Liver (tissue), 9 donors: ENCODE results near the gene CCDC179. TPM values are rescaled to one million over a fixed set of nuclear protein-coding genes. Genes with fewer than 3 reads are reported as not detected.

Experiments
- DNase-seq: peaks from one replicate; pipeline ENCODE4 v3.0.0-alpha.2; 2017; ENCODE audit warnings: low spot score
- H3K27ac ChIP-seq, 2 donors: one replicate each; pipeline ENCODE4 v1.7.0; 2013; ENCODE audit warnings: inconsistent platforms in 2 of 2, low read length in 2 of 2, control low read depth in 1 of 2, low read depth in 1 of 2, mild to moderate bottlenecking in 1 of 2
- H3K27me3 ChIP-seq, 4 donors: one replicate each; pipeline versions ENCODE4 v1.6.1 to v1.7.0; 2013; ENCODE audit warnings: low read length in 3 of 4, inconsistent platforms in 1 of 4, mild to moderate bottlenecking in 1 of 4, moderate library complexity in 1 of 4; ENCODE audit not compliant: control insufficient read depth in 4 of 4, insufficient read depth in 4 of 4
- H3K36me3 ChIP-seq, 4 donors: one replicate each; pipeline versions ENCODE4 v1.6.1 to v1.7.0; 2013; ENCODE audit warnings: low read length in 3 of 4, mild to moderate bottlenecking in 3 of 4, low read depth in 1 of 4, moderate library complexity in 1 of 4; ENCODE audit not compliant: control insufficient read depth in 4 of 4, insufficient read depth in 3 of 4
- H3K4me1 ChIP-seq, 4 donors: one replicate each; pipeline versions ENCODE4 v1.6.1 to v1.7.0; 2013; ENCODE audit warnings: low read length in 3 of 4, mild to moderate bottlenecking in 3 of 4, moderate library complexity in 1 of 4; ENCODE audit not compliant: control insufficient read depth in 4 of 4, insufficient read depth in 4 of 4
- H3K4me3 ChIP-seq, 3 donors: one replicate each; pipeline versions ENCODE4 v1.6.1 to v1.7.0; 2013; ENCODE audit warnings: low read length in 3 of 3, control low read depth in 1 of 3, low read depth in 1 of 3, mild to moderate bottlenecking in 1 of 3
- H3K9ac ChIP-seq, 2 donors: one replicate each; pipeline ENCODE4 v1.7.0; 2013; ENCODE audit warnings: low read length in 2 of 2, mild to moderate bottlenecking in 2 of 2, moderate library complexity in 2 of 2, control low read depth in 1 of 2, low read depth in 1 of 2
- H3K9me3 ChIP-seq, 4 donors: one replicate each; pipeline versions ENCODE4 v1.6.1 to v1.7.0; 2013; ENCODE audit warnings: low read length in 3 of 4; ENCODE audit not compliant: control insufficient read depth in 4 of 4
- ATF3 ChIP-seq: IDR thresholded peaks from 2 replicates; pipeline ENCODE4 v1.6.1; 2016; ENCODE audit warnings: antibody characterized with exemption
- EGR1 ChIP-seq, 2 donors: IDR thresholded peaks; 2 replicates each; pipeline ENCODE4 v1.6.1; 2016 to 2018; ENCODE audit warnings: antibody characterized with exemption in 2 of 2, low read depth in 2 of 2
- FOXA1 ChIP-seq: IDR thresholded peaks from 2 replicates; pipeline ENCODE4 v1.6.1; 2016; ENCODE audit warnings: antibody characterized with exemption
- HNF4G ChIP-seq: IDR thresholded peaks from 2 replicates; pipeline ENCODE4 v1.6.1; 2016; ENCODE audit warnings: antibody characterized with exemption
- NR2F2 ChIP-seq: IDR thresholded peaks from 2 replicates; pipeline ENCODE4 v1.6.1; 2016; ENCODE audit warnings: antibody characterized with exemption
- RXRA ChIP-seq, 2 donors: IDR thresholded peaks; 2 replicates each; pipeline ENCODE4 v1.6.1; 2017 to 2018; ENCODE audit warnings: antibody characterized with exemption in 2 of 2, mild to moderate bottlenecking in 1 of 2
- SP1 ChIP-seq: IDR thresholded peaks from 2 replicates; pipeline ENCODE4 v1.6.1; 2018; ENCODE audit warnings: antibody characterized with exemption, mild to moderate bottlenecking
- YY1 ChIP-seq: IDR thresholded peaks from 2 replicates; pipeline ENCODE4 v1.6.1; 2016; ENCODE audit warnings: antibody characterized with exemption, mild to moderate bottlenecking
- WGBS: extraction: QIAGEN DNeasy Blood & Tissue Kit; methylation state at CpG from one replicate; pipeline ENCODE4 v1.1.7; 2013; 5-methylcytosine and 5-hydroxymethylcytosine counted together
- polyA plus RNA-seq, 2 donors: library from polyadenylated mRNA; stranded (reverse) in 1 of 2; unstranded in 1 of 2; fragments of 200-250 nt in 1 of 2; fragments of >200 nt in 1 of 2; fragmentation: Nextera tagmentation in 1 of 2; extraction: Ambion mirVana in 1 of 2; gene quantifications; one replicate each; pipeline versions ENCODE4 v1.2.1 to v1.2.3, GENCODE V29; 2013 to 2015
- total RNA-seq, 2 donors: library from RNA; depleted of rRNA; stranded (reverse); fragments of >200 nt; gene quantifications; one replicate each; pipeline ENCODE4 v1.2.3, GENCODE V29; 2014
- donor health status: healthy.
- donor health status: healthy.
- donor health status: healthy.
- donor health status: healthy.
- donor health status: healthy.

CCDC179 gene
- total and polyA plus RNA-seq, 4 donors, result 0.96 TPM; not detected in 3

GRCh38 chr11:22797047-22797446 is 63.2 kb downstream of the CCDC179 start:
- Histone ChIP-seq H3K27ac (no peak overlapping the region), H3K4me3 (no peak overlapping the region), H3K4me1 (no peaks in the 10 kb centered on the region), H3K9me3 (no peaks in the 10 kb centered on the region), H3K9ac (no peak overlapping the region), H3K36me3 (no peaks in the 10 kb centered on the region), H3K27me3 (no peaks in the 10 kb centered on the region)
- WGBS, result 94% methylated on average over 3 of the region's 3 CpGs
- no peak for TF ChIP-seq ATF3
- TF ChIP-seq FOXA1, result no peak
- no peak for TF ChIP-seq HNF4G
- no peak for TF ChIP-seq SP1
- TF ChIP-seq RXRA (IDR thresholded peaks at IDR 0.05), result no peak
- TF ChIP-seq YY1, result no peak
- TF ChIP-seq NR2F2, result no peak
- TF ChIP-seq EGR1 (IDR thresholded peaks at IDR 0.05; ENCODE audit: low read depth in 2 of 2), result no peak
- no peak for DNase-seq

Other genes with a start within 250 kb of the CCDC179 start
- 1 to 10 TPM; 5.4 to 5.9 TPM for gene FANCF, start 234.7 kb downstream of the CCDC179 start, total RNA-seq
- 1 to 10 TPM; 4.6 to 4.9 TPM for gene FANCF, start 234.7 kb downstream of the CCDC179 start, polyA plus RNA-seq
- 10 to 100 TPM; 28.5 to 75.6 TPM for gene GAS2, start 193.9 kb downstream of the CCDC179 start, total RNA-seq
- 10 to 100 TPM; 13.4 to 56.0 TPM for gene GAS2, start 193.9 kb downstream of the CCDC179 start, polyA plus RNA-seq
- gene SVIP, start 30.7 kb downstream of the CCDC179 start, total RNA-seq, result 1 to 10 TPM; 2.7 to 7.2 TPM
- gene SVIP, start 30.7 kb downstream of the CCDC179 start, polyA plus RNA-seq, result 1 to 10 TPM; 3.1 to 6.6 TPM